GM21529 (cell line): ENCODE measurements around the gene KCNMA1.

Experiments used
- ATAC-seq: cut with Tn5 transposase; IDR thresholded peaks from one replicate; pipeline ENCODE4 v1.9.1; 2021; ENCODE audit not compliant: unreplicated experiment

KCNMA1 gene

DNA sequence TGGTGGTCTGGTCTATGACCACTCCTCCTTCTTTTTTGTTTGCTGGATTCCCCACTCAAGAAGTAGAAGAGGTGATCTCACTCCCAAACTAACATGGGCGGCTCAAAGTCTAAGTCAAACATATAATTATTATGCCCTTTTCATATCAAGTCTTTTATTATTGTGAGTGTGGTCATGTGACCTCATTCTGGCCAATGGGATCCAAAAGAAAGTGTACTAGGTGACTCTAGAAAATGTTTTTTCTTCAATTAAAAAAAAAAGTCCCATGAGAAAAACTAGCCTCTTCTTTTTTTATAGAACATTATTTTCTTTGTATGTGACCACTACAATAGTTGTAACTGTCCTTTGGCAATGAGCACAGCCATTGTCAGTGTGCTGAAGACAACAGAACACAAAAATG, 772.7 kb downstream of the KCNMA1 start:
- no peak for ATAC-seq

DNA sequence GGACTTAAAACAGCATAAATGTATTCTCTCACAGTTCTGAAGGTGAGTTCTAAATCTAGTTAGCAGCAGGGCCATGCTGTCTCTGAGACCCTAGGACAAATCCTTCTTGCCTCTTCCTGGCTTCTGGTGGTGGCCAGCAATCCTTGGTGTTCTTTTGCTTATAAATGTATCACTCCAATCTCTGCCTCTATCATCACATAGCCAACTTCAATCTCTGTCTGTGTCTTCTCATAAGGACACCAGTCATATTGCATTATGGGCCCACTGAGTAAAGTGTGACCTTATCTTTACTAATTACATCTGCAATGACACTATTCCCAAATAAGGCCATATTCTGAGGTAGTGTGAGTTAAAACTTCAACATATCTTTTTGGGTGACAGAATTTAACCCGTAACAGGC, 778.9 kb downstream of the KCNMA1 start:
- no peak for ATAC-seq

DNA sequence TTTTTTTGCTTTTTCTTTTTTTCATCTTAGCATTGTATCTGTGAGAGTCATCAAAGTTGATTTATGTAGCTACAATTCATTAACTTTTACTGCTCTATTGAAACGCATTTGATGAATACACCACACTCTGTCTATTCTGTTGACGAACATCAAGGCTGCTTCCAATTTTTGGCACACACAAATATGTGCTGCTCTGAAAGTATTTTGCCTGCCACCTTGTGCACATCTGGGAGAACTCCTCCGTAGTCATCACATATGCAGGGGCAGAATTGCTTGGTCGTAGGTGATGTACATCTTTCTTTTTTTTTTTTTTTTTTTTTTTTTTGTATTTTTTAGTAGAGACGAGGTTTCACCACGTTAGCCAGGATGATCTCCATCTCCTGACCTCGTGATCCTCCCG, 796.8 kb downstream of the KCNMA1 start:
- no peak for ATAC-seq

DNA sequence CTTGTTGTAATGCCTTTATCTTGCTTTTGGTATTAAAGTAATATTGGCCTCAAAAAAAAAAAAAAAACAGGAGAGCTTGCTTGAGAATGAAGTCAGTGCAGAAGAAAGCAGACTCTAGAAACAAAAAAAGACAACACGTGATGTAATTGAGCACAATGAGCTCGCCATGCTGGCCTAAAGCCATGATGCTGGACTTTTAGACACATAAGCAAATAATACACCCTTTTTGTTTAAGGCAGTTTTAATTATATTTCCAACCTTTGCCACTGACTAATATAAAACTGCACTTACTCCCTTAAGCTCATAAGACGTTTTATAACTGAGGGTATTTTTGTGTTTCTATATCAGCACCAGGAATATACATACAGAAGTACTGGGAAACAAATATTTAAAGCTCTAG, 798.3 kb downstream of the KCNMA1 start:
- ATAC-seq = no peak

DNA sequence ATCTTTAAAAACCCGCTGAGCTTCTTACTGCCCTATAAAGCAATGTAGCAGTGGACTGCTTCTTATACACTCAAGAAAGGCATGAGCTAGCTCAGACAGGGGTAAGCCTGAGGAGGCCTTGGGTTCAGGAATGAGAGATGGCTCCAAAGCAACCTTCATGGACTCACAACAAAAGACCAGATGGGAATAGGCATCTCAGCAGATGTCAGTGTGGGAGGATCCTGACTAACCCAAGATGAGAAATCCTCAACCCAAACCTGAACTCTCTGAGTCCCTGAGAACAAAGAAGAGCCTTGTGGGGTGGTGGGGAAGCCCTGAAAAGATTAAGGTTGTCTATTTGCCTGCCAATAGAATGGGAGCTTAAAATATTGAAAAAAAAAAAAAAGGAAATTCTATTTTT, 807.4 kb downstream of the KCNMA1 start:
- ATAC-seq = no peak

DNA sequence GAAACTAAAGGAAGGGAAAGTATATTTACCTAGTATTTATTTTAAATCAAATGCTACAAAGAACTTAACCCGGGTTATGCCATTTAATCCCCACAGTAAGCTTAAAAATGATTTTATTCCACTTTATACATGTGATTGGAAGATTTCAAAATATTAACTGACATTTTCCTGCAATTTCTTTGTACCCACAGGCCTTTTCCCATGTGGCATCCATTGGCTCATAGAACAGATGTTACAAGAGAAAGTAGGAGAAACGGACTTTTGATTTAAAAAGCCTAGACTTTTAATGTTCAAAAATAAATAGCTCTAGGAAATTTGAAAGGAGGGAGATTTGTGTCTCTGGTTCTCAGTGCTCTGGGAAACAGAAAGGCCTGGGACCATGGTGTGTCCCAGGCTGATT, 807.9 kb downstream of the KCNMA1 start:
- ATAC-seq = no peak
